ENCODE data around the gene OR10P1. TPM values are rescaled to one million over a fixed set of nuclear protein-coding genes. Genes with fewer than 3 reads are reported as not detected.

The OR10P1 gene
- total RNA-seq, 1 donor from 2014 or later: not detected

GRCh38 chr12:55624056-55624455 lies 12.6 kb upstream of the OR10P1 start:
- TF ChIP-seq CTCF (conservative IDR thresholded peaks at IDR 0.05; ENCODE audit: low read depth, low read length): no peak
- H3K4me3 ChIP-seq (ENCODE audit: low read depth, low read length): no peak overlapping the region
- DNase-seq (ENCODE audit: low read depth): no peak

GRCh38 chr12:55626154-55626553 lies 10.5 kb upstream of the OR10P1 start:
- TF ChIP-seq CTCF (conservative IDR thresholded peaks at IDR 0.05; ENCODE audit: low read depth, low read length): no peak
- no peak overlapping the region for H3K4me3 ChIP-seq (ENCODE audit: low read depth, low read length)
- no peak for DNase-seq (ENCODE audit: low read depth)

- TF ChIP-seq CTCF (conservative IDR thresholded peaks at IDR 0.05; ENCODE audit: low read depth, low read length): no peak
- no peak overlapping the region for H3K4me3 ChIP-seq (ENCODE audit: low read depth, low read length)
- no peak for DNase-seq (ENCODE audit: low read depth)
Observed at GRCh38 chr12:55629058-55629841, 7.4 kb upstream of the OR10P1 start.

- TF ChIP-seq CTCF (conservative IDR thresholded peaks at IDR 0.05; ENCODE audit: low read depth, low read length): no peak
- no peak overlapping the region for H3K4me3 ChIP-seq (ENCODE audit: low read depth, low read length)
- DNase-seq (ENCODE audit: low read depth): no peak
Observed at GRCh38 chr12:55631056-55631455, 5.6 kb upstream of the OR10P1 start.

GRCh38 chr12:55631733-55632132 lies 5.0 kb upstream of the OR10P1 start:
- no peak for DNase-seq (ENCODE audit: low read depth)
- no peak overlapping the region for H3K4me3 ChIP-seq (ENCODE audit: low read depth, low read length)
- TF ChIP-seq CTCF (conservative IDR thresholded peaks at IDR 0.05; ENCODE audit: low read depth, low read length): no peak

- H3K4me3 ChIP-seq (ENCODE audit: low read depth, low read length): no peak overlapping the region
- TF ChIP-seq CTCF (conservative IDR thresholded peaks at IDR 0.05; ENCODE audit: low read depth, low read length): no peak
- no peak for DNase-seq (ENCODE audit: low read depth)
Observed at GRCh38 chr12:55633151-55633550, 3.5 kb upstream of the OR10P1 start.

- no peak for TF ChIP-seq CTCF (conservative IDR thresholded peaks at IDR 0.05; ENCODE audit: low read depth, low read length)
- DNase-seq (ENCODE audit: low read depth): no peak
- H3K4me3 ChIP-seq (ENCODE audit: low read depth, low read length): no peak overlapping the region
Observed at GRCh38 chr12:55636116-55636655, 506 bp upstream of the OR10P1 start.
